NCI-H146 treated with DMSO at 0.1 percent for 48 hours (cell line): Measurements from ENCODE around the gene NRP2.

Source experiments
- DNase-seq: peaks from one replicate; lab custom pipeline; 2025; ENCODE audit not compliant: unreplicated experiment; lab: John Stamatoyannopoulos, UW

Gene NRP2

DNA sequence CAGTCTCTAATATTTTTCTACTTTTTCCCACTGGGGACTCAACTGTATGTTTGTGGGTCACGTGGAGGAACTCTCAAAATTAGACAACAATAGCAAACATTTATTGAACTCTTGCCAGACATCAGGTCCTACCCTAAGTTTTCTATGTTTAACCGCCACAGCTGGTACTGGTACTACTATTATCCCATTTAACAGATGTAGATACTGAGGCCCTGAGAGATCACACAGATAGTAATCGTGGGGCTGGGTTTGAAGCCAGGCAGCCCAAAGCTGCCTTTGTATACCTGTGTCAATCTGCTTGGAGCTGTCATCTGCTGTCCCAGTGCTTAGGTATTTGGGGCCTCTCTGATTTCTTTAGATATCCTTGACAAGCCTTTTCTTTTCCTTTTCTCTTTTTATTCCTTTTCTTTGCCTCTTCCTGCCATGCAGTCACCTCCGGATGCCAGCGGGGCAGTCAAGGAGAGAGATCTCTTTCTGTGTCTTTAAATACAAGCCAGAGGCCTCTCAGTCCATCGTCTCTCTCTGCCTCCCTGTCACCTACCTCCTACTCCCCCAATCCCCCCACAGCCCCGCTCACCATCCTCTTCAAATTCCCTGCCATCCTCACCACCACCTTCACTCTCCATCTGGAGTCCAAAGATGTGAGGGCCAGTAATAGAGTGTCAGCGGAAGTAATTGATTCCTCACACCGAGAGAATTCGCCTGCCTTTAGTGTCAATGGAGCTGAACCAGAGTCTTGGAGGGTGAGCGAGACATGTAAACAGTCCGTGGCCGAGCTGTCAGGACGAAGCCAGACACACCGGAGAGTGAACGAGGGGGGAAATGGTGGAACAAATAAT lies 23.4 kb downstream of the NRP2 start:
- DNase-seq, result no peak

DNA sequence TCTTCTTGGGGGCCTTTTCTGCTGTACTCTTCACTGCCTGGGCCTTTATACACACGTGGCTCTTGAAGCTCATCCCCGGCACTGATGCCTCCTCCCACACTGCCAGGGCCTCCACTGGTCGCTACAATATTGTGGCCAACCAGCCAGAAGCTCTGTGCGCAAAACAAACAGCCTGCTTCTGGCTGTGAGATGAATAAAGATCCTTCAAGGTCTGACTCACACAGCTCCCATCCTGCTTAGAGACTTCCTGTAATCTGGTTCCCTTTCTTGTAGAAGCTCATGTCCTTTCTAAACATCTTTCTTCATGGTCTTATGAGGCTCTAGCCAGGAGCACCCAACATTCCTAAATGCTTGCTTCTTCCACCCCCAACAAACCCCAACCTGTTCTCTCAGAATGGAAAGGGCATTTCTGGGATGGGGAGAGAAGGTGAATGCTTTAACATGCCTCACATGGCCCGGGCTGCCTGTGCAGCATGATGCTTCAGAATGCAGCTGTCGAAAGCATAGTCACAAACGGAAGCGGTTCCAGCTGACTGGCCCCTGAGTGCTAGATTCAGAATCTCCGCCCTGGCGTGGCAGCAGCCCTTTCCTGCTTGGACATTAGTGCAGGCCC lies 24.6 kb downstream of the NRP2 start:
- no peak for DNase-seq

DNA sequence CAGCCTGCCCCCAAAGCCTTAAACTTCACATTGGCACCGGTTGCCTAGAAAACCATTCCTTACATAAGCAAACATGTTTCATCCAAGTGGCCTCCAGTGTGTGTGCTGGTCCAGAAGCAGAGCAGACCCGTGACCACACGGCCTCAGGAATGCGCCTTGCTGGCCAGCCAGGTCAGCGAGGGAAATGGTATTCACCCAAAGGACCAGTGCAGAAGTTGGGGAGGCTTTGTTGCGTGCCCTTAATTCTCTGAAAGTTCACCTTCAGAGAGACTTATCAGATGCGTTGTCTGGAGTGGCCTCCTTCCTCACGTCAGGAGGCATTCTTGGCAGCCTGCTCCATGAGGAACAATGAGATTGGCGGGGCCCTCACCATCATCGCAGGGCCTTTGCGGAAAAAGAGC lies 25.9 kb downstream of the NRP2 start:
- no peak for DNase-seq

DNA sequence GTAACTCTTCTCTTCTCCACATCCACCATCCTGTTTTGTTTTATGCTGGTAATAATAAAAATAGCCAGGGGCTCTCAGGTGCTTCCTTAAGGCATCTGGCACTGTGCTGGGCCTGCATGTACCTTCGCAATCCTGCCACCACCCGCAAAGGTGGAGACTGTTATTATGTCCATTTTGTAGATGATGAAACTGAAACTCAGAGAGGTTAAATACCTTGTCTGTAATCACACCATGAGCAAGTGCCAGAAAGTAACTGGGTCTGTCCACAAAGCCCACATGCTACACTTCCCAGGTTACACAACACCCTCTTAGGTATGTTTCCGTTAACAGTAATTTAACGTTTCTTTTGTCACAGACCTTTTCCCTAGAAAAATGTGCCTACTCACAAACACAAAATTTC lies 27.0 kb downstream of the NRP2 start:
- no peak for DNase-seq

DNA sequence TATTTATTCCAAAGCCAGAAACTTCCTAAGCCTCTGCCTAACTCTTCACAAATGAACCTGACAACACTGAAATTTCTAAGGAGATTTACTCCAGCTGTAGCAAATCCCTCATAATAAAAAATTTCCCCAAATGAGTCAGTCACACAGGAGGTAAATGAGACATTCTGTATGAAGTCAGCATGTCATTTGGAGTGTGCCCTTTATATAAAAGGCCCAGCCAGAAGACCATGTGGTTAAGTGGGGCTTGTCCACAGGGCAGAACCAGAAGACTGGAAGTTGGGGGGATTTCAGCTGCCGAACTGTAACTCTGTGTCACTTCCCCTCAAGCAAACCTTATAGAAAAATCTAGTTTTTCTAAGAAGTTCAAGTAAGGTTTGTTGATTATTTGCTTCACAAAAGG lies 30.2 kb downstream of the NRP2 start:
- no peak for DNase-seq

DNA sequence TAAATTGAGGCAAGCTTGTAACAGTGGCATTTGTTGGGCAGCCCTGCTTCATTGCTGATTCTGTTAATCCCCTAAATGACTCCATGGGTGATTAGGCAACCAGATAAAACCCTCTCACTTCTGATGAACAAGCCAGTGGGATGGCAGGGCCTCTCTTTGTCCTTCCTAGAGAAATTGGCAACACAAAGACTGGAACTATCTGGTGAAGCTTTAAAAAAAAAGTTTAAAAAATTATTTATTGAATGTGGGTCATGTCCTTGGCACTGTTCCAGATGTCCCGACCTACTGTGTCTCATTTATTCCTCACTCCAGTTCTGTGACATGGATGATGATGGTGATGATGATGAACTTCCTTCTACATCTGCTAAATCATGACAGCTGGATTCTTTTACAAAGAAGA lies 30.8 kb downstream of the NRP2 start:
- DNase-seq, result no peak

DNA sequence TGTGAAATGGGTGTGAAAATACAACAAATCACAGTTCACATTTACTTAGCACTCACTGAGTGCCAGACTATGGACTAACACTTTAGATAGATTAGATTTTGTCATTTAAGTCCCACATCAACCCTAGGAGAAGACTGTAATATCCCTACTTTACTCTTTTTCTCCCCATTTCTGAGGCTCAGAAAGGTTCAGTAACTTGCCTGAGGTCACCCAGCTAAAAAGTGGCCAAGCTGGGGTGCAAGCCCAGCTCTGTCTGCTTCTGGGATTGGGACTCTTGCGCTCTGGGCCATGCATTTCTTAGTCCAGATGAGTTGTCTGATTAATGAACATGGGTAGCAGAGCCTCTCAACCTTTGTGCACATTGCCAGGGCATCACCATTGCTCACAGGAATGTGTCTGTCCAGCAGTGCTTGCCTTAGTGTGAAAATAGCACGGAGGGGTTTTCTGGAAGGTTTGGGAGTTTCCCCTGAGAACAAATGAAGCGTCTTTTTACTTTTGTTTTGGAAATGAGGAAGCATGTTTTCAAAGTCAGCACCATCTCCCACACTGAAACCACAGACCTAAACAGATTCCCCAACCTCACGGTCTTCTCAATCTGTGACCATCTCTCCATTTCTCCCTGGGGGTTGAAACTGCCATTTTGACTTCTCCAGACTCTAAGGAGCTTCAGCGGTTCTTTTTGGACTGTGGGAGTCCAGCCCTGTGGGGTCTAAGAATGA lies 31.9 kb downstream of the NRP2 start:
- no peak for DNase-seq

DNA sequence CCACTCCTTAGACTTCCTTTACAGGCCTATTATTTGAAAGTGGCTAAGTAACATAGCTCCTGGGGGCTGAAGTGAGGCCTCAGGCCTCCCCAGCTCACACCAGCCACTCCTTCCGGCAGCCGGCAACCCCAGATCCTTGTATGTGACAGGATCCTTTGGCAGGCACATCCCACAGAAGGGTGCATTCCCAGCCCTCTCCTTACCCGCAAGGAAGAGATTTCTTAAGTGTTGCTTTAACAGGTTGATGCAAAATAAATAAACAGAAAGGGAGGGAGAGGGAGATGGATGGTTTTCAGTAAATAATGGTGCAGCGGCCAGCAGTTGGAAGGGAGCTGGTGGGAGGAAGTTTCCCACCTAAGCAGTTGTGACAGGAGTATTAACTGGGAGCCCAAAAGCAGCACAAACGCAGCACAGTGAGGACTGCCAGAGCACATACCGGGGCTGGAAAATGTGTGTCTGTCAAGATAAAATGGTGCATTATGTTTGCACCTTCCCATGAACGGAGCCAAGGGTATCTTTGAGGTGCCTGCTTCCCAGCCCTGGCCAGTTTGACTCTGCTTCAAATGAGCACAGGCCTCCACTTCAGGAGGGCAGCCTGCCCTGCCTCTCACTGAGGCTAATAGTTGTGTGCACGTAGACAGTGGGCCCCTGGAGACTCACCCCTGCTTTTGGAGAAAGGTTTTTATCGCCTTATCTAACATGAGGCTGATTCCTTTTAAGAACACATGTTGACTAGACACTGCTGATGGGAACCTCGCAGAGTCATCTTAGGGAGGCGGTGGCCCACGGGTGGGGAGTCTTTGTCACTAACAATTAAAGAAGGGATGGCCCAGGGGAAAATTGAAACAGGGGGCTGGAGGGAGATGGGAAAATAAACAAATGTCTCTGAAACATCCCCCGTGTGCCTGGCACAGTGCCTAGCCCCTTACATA lies 32.8 kb downstream of the NRP2 start:
- no peak for DNase-seq

DNA sequence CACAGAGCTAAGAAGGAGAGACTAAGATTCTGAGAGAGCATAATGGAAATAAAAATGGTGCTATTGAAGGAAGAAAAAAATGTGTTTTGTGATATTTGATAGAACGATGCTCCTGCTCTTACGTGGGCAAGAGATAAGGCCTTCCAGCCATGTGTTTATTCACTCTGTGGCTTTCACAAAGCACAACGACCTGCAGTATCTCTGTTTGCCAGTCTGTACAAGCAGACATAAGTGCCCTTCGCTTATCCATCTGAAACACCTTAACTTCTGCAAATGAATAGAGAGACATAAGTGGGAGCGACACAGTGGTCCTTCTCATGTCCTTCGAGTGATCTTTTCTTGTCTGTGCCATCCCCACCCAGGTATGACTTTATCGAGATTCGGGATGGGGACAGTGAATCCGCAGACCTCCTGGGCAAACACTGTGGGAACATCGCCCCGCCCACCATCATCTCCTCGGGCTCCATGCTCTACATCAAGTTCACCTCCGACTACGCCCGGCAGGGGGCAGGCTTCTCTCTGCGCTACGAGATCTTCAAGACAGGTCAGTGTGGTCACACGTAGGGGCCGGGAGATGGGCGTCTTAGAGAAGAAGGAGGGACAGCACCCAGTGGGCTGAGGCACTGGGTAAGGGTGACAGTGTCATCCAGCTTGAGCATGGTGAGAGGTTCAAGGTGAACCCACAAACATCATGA lies 33.7 kb downstream of the NRP2 start:
- DNase-seq, result no peak

DNA sequence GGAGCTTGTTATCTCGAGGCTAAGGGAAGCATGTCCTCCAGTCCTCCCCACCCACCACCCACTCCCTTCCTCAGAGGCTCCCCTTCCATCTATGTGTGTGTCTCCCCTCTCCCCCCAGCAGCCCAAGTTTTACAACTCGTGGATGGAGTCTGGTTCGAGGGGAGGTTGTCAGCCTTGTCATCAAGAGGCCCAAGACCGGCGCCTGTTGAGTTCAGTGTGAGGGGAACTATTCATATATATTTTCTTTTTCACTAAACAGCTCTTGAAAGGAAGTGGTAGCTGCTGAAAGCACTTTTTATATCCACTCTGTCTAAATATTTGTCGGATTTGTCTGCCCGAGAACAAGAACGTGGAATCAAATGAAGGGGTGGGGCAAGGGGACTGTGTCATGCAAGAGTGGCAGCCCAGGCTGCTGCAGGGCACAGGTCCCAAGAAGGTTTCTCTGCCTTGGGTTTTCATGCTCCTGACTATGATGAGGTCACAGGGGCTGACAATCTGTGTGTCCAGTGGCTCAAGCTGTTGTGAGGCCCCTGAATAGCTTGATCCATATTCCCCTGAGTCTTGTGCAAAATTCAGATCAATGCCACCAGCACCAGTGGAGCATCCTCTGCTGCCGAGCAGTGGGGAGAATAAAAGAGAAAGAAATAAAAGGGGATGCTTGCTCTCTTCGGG lies 35.0 kb downstream of the NRP2 start:
- DNase-seq, result no peak

DNA sequence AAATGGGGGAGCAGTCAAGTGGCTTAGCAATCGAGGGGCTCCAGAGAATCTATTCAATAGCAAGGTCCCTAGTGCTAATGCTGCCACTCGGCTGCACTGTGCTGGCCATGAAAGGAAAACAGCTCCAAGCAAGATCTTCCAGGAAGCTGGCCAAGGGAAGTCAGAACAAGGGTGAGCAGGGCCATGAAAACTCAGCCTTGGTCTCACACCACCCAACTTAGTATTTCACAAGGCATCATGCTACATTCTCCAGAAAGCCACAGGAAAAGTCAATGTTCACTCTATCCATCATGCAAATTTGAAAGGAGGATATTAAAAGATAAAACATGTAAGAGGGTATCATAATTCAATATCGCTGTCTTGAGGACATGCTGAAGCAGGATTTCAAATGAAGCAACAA lies 35.7 kb downstream of the NRP2 start:
- DNase-seq, result no peak

DNA sequence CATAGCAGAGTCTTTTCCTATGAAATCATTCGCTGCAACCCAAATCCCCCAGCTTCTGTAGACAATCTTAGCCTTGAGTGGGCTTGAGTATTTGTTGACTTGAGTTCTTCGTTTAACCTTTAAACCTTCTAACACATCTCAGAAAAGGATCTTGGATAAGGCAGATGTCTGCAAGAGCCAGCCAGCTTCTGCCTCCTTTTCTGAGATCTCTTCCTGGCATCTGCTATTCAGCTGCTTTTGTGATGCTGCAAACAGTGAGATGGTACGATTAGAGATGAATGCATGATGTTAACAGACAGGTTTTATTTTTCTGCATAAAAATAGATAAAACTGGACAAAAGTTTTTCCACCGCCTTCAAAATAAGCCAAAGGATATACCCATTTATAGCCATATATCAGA lies 37.5 kb downstream of the NRP2 start:
- DNase-seq, result no peak

DNA sequence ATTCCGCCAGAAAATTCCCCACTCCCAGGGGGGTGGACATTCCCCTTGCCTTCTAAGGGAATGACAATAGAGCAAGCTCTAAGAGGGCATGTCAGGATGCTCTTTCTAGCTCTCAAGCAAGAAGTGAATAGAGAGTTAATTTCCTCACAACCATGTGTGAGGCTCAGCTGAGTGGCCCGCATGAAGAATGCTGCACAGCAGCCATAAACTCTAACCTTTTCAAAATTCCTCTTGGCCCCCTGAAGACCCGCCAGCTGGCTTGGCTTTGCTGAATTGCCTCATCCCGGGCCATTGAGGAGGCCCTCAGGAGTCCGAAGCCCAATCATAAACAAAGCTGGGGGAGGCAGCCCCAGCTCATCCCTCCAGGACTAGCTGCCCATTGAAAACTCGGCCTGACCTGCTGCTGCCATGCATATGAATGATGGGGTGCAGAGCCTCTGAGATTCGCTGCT lies 38.2 kb downstream of the NRP2 start:
- DNase-seq, result no peak

DNA sequence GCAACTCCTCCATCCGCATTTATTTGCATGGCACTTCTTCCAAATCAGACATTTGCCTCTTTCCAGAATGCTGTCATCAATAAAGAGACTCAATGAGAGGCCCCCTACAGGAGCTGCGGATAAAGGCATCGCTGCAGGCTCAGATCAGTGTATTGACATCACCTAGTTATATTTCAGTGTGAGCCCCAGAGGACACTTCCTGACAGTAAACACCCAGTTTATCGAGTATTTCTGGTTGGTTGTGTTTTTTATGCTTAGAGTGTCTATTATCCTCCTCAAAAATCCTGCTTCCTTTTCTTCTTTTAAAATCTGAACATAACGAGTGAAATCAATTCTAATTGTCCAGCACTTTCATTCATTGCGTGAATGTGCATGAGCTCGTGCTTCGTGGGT lies 38.8 kb downstream of the NRP2 start:
- DNase-seq, result no peak

DNA sequence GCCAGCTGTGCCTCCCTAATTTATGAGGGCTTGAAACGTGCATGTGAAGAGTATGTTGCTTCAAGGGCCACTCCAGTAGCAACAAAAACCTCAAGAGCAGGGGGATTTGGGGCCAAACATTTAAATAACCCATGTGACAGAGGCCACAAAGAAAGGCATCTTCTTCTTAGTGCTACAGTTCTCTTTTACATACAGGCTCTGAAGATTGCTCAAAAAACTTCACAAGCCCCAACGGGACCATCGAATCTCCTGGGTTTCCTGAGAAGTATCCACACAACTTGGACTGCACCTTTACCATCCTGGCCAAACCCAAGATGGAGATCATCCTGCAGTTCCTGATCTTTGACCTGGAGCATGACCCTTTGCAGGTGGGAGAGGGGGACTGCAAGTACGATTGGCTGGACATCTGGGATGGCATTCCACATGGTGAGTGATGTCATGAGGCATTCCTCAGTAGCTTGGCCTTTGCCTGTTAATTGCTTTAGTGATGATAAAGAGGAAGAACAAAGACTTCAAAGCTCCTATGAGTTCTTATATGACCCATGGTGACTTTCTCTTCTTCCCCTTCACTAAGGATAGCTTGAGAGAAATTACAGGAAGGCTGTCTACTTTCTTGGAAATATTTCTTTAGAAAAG lies 40.1 kb downstream of the NRP2 start:
- DNase-seq, result no peak

DNA sequence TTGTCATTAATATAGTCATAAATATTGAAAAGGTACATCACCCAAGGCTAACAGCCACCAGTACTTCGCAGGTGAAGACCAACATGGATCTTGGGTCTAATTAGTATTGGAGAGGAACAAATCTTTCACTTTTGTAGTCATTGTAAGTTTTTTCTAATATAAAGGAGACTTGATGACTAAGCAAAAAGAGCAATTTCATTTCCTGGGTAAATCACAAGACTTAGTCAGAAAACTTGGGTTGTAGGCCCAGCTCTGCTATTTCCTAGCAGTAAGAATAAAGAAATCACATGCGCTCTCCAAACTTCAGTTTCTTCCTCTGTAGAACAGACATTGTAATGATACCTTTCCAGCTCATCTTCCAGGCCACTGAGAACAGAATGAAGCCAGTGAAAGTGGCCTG lies 40.9 kb downstream of the NRP2 start:
- DNase-seq, result no peak

DNA sequence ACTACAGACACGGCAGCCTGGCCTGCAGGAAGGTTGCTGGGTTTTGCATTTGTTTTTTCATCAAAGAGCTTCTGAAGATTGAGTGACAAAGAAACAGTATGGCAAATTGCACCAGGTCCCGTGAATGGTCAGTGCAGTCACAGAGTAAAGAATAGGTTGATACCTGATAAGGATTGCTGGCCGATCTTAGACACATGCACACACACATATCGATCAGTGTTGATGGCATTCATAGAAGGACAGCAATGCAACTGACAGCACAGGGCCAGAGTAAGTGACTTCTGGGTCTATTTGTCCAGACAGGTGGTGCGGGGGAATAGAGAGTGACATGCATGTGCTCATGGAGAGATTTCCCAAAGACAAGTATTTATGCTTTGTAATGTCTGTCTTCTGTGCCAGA lies 42.8 kb downstream of the NRP2 start:
- DNase-seq, result no peak

DNA sequence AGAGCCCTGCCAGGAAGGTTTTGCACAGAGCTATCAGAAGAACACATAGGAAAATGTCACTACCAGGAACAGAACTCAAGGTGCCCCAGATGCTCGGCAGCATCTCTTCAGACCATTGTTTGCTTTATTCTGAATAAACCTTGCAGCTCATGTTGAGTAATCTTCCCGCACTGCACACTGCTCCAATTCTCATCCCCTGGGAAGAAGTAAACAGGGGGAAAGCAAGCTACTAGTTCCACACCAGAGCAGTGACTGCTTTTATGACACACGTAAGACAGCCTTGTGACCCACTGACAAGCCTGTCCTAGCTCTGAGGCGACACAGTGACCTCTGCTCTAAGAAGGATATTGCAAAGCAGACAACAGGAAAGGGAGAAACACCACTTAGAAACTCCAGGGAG lies 44.2 kb downstream of the NRP2 start:
- DNase-seq, result no peak

DNA sequence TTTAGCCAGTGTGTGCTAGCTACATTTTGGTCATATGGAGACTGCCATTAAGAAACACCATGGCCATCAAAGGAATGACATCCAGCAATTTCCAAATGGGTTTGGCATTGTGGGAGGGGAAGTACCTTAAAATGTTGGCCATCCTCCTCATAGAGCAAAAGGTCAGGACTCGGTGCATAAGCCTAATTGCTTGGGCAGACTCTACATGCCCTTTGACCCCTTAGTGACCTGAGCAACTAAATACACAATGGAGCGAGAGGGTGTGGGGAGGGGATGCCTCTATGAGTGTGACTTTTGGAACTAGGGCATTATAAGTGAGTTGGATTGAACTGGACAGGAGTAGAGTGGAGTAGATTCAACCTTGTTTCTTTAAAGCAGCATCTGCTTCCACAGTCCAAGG lies 44.9 kb downstream of the NRP2 start:
- no peak for DNase-seq
